GM19452 (cell line): ENCODE data around the gene DPP6.
"Not testable (repeated sequence)": the region's sequence is repeated elsewhere in the genome, so short reads cannot be mapped to it uniquely, and the experiment has no call there.

Experiments
- ATAC-seq: cut with Tn5 transposase; IDR thresholded peaks from one replicate; pipeline ENCODE4 v1.9.1; 2021; ENCODE audit not compliant: unreplicated experiment

The DPP6 gene

GRCh38 chr7:154146707-154147038, 94.5 kb downstream of the DPP6 start:
- not testable (repeated sequence) for ATAC-seq

- ATAC-seq = not testable (repeated sequence)
Measured at GRCh38 chr7:154148791-154149516, 96.8 kb downstream of the DPP6 start.

- not testable (repeated sequence) for ATAC-seq
Measured at GRCh38 chr7:154150656-154151055, 98.5 kb downstream of the DPP6 start.

GRCh38 chr7:154151306-154151705, 99.1 kb downstream of the DPP6 start:
- not testable (repeated sequence) for ATAC-seq

GRCh38 chr7:154155928-154156327, 103.7 kb downstream of the DPP6 start:
- ATAC-seq = not testable (repeated sequence)

- not testable (repeated sequence) for ATAC-seq
Measured at GRCh38 chr7:154162921-154163320, 110.7 kb downstream of the DPP6 start.

GRCh38 chr7:154163642-154164041, 111.4 kb downstream of the DPP6 start:
- not testable (repeated sequence) for ATAC-seq

- ATAC-seq = no peak
Measured at GRCh38 chr7:154167051-154167450, 114.9 kb downstream of the DPP6 start.

- no peak for ATAC-seq
Measured at GRCh38 chr7:154167807-154168206, 115.6 kb downstream of the DPP6 start.

- no peak for ATAC-seq
Measured at GRCh38 chr7:154171422-154171821, 119.2 kb downstream of the DPP6 start.

- no peak for ATAC-seq
Measured at GRCh38 chr7:154172236-154172635, 120.0 kb downstream of the DPP6 start.

GRCh38 chr7:154177584-154177983, 125.4 kb downstream of the DPP6 start:
- ATAC-seq = no peak

GRCh38 chr7:154178895-154179294, 126.7 kb downstream of the DPP6 start:
- no peak for ATAC-seq

- ATAC-seq = no peak
Measured at GRCh38 chr7:154183482-154183881, 131.3 kb downstream of the DPP6 start.

- ATAC-seq = no peak
Measured at GRCh38 chr7:154183946-154184345, 131.7 kb downstream of the DPP6 start.

- ATAC-seq = no peak
Measured at GRCh38 chr7:154186811-154187210, 134.6 kb downstream of the DPP6 start.

GRCh38 chr7:154188330-154188729, 136.1 kb downstream of the DPP6 start:
- ATAC-seq = no peak

GRCh38 chr7:154195266-154195665, 143.1 kb downstream of the DPP6 start:
- ATAC-seq = no peak

- no peak for ATAC-seq
Measured at GRCh38 chr7:154198481-154198880, 146.3 kb downstream of the DPP6 start.

- ATAC-seq = no peak
Measured at GRCh38 chr7:154200241-154200640, 148.0 kb downstream of the DPP6 start.

- no peak for ATAC-seq
Measured at GRCh38 chr7:154202002-154202401, 149.8 kb downstream of the DPP6 start.

GRCh38 chr7:154204046-154204445, 151.8 kb downstream of the DPP6 start:
- no peak for ATAC-seq

GRCh38 chr7:154212861-154213260, 160.7 kb downstream of the DPP6 start:
- ATAC-seq = no peak
